GM19324 (cell line): Measurements from ENCODE around the gene DNAJC5.
"Not testable (repeated sequence)": the region's sequence is repeated elsewhere in the genome, so short reads cannot be mapped to it uniquely, and the experiment has no call there.

Source experiments
- ATAC-seq: cut with Tn5 transposase; IDR thresholded peaks from one replicate; pipeline ENCODE4 v1.9.1; 2021; ENCODE audit warnings: mild to moderate bottlenecking, moderate library complexity; ENCODE audit not compliant: unreplicated experiment, low FRiP score

DNAJC5 gene

DNA sequence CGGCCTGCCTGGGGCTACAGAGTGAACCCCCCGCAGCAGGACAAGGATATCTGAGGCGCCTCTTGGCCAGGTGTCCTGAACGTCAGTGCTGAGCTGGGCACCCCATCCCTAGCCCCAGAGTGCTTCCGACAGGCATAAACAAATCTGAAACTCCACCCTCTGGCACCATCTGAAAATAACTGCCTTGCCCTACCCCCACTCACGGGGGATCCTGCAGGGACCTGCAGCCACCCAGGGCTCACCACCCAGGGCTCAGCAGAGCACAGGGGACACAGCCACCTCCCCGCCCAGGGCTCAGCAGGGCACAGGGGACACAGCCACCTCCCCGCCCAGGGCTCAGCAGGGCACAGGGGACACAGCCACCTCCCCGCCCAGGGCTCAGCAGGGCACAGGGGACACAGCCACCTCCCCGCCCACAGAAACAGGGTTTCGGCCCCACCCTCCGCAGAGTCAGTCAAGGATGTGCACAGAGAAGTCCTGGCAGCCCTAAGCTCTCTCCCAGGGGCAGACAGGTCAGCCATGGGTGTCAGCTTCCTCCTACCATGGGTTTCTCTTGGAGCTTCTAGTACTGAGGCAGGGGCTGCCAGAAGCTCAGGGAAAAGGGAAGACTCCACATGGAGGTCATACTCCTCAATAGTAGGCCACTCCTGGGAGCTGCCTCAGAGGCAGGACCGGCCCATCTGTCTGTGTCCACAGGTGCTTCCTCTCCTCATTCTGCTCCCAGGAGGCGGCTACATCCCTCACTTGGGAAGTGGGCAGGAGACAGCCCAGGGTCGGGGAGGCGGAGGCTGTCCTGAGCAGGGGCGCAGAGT lies 56.7 kb downstream of the DNAJC5 start:
- ATAC-seq: no peak

DNA sequence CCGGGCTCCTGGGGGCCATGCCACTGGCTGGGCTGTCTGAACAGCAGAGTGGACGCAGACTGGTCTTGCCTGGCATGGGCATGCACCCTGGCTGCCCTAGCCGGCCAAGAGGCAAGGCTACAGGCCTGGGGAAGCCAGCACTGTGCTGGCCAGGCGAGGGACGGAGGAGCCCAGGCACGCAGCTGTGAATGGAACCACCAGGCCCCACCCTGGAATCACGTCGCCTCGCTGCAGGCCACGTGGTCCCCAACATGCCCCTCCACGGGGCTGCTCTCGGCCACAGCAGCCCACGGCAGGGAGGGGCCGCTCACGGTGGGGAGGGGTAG lies 57.2 kb downstream of the DNAJC5 start:
- ATAC-seq: no peak

DNA sequence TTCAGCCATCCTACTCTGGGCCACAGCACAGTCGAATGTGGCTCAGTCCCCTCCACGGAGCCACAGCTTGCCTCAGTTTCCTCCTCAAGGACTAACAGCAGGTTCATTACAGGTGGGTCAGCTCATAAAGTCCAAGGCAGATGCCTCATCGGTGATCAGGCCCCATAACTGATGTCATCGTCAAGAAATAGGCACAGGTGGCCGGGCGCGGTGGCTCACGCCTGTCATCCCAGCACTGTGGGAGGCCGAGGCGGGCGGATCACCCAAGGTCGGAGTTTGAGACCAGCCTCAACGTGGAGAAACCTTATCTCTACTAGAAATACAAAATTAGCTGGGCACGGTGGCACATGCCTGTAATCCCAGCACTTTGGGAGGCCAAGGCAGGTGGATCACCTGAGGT lies 57.8 kb downstream of the DNAJC5 start:
- no peak for ATAC-seq

DNA sequence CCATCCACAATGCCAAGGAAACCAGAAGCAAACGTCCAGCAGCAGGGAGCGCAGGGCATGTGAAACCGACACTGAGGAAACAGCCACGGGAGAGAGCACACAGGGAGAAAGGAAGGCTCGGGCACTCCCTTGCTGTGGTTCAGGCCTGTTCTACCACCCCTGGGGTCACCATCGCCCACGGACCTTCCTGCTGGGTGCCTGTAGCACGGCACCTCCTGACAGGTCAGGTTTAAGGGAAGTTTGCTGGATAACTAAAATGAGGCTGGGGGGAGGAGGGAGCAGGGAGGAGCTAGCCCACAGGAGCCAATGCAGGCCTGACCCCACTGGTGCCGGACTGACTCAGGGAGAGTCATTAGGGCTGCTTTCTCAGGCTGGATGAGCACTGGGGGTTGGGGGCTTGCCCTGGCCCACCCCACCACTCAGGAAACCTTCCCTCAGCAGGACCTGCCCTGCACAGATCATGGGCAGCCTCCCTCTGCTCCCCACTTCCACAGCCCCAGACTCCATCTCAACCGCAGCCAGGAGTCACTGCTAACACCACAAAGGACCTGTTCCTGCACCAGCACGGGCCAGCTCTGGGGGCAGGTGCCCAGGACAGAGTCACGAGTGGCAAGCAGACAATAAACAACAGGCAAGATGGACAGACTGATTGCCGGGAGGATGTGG lies 59.0 kb downstream of the DNAJC5 start:
- ATAC-seq: no peak

DNA sequence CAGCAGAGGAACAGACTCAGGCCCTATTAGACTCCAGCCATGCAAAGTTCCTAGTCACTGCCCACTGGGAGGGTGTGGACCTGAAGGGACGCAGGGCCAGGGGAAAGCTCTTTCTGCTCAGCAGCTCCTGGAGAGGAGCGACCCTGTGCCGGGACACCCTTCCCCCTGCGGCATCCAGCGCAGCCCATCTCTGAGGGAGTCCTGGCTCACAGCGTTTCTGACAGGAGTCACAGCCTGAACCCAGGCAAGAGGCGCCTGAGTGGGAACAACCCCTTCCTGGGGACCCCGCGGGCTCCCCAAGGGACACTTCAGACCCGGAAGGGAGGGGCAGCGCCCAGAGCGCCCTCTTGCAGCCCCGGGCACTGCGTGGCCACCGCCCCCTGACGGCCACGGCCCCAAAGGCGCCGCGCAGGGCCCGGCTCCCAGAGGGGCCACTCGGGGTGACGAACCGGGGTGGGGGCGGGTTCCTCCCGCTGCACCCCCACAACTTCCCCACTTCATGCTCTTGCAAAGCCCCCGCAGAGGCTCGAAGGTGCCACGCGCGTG lies 60.4 kb downstream of the DNAJC5 start:
- ATAC-seq: peak; percentile 4

DNA sequence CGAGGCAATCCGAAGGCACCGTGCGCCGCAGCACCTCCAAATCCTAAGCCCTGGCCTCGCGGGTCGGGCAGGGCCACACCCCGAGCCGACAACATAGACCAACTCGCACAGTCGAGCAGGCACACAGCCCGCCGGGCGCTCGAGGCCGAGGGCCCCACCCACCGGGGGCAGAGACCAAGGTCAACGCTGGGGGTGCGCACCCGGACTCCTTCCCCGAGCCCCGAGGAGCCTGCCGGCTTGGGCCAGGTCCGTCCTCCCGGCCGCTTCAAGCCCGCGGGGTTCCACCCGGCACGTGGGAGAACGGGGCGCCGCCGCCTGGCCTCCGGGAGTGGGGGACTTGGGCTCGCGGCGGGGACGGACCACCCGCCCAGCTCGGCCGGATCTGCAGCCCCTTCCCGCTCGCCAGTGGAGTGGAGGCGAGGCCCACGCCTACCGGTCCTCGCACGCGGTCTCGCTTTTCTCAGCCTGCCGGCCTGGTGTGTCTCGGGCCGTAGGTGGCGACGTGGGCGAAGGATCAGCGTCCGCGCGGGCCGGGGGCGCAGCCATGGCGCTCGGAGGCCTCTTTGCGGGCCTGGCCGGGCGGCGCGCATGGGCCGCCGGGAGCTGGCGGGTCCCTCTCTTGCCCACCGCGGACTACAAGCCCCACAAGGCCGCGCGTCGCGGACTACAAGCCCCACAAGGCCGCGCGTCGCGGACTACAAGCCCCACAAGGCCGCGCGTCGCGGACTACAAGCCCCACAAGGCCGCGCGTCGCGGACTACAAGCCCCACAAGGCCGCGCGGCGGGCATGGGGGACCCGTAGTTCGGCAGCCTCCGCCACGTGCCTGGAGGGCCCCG lies 61.1 kb downstream of the DNAJC5 start, which contains the start of gene UCKL1:
Gene UCKL1 (minus strand): TSS at position 590 of the 837 bp plus-strand sequence. CDS start 44 bp downstream, at position 546.
- peak; percentile 75 for ATAC-seq

DNA sequence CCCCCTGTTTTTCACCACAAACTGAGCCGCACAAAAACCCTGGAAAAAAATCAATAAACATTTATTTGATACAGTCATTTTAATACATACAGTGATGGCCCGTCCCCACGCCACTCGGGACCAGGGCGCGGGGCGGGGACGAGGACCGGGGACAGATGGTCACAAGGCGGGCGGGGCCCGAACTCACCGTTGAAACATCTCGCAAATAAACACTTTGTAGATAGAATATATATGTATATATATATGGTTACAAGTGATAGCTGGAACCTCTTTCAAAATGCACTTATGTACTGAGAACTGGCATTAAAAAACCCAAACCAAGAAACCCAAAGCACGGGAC lies 61.7 kb downstream of the DNAJC5 start:
- no peak for ATAC-seq

DNA sequence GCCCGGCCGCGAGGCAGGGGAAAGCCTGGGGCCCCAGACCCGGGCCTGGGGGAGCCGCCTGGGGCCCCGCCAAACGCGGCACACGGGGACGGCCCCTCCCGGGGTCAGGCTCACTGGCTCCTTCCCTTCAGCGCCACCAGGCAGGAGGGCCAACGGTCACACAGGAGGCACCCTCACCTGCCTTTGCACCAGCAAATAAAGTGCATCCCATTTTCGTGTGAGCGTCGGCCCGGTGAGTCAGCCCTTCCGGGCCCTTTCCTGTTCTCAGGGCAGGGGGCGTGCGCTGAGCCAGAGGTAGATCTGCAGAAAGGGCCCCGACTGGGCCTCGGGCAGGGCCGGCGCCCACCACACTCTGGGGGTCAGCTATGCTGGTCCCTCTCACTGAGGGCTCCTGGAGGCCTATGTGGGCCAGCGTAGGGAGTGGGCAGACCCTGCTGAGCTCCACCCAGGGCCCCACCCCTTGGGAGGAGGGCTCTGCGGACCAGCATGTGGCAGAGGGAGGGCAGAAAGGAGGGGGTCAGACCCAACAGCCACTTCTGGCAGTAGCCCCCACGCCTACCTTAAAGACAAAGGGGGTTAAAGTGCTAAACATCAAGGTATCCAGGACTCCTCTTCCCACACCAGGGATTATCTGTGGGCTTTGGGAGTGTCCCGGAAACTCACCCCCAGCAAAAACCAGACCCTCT lies 62.2 kb downstream of the DNAJC5 start:
- ATAC-seq: peak; percentile 30

DNA sequence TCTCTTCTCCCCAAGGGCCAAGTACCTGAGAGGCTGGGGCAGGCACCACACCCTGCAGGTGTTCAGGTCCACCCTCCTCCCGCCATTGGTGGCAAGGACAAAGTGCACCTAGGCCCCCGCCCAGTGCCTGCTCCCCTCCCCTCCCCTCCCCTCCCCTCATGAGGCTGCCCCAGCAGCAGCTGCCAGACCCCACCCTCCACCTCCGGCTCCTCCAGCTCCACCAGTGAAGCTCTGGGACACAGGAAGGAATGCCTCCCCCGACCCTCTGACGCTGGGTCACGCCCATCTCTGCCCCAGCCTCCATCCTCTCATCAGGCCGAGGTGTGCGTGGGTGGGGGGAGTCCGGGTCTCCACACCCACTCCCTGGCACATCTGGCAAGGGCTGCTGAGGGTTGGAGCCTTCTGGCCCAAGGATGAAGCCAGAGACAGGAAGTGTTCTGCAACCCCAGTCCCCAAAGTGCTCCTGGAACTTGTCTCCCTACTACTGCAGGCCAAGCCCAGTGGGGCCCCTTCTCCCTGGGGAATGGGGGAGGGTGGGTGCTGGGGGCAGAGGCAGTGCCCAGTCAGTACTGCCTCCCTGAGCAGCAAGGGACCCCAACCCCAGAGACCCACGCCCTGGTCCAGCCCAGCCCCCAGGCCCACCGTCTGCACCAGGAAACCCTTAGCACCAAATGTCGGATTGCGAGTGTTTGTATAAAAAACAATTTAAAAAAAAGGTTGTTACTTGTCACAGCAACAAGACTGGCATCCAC lies 62.9 kb downstream of the DNAJC5 start:
- ATAC-seq: no peak

DNA sequence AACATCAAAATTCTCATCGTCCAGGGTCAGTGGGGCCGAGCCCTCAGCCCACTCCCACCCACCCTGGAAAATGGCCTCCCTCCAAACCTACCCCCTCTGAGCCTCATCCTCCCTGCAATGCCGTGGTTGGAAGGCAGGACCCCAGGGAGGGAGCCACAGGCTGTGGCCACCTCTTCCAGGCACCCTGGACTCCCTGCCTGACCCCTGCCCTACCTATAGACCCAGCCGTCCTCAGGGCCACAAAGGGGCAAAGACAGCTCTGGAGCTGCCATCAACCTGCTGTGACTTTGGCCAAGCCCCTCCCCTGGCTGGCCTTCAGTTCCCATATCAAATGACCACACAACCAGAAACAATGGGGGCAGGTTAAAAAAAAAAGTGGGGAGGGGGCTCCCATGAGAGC lies 63.5 kb downstream of the DNAJC5 start:
- no peak for ATAC-seq

DNA sequence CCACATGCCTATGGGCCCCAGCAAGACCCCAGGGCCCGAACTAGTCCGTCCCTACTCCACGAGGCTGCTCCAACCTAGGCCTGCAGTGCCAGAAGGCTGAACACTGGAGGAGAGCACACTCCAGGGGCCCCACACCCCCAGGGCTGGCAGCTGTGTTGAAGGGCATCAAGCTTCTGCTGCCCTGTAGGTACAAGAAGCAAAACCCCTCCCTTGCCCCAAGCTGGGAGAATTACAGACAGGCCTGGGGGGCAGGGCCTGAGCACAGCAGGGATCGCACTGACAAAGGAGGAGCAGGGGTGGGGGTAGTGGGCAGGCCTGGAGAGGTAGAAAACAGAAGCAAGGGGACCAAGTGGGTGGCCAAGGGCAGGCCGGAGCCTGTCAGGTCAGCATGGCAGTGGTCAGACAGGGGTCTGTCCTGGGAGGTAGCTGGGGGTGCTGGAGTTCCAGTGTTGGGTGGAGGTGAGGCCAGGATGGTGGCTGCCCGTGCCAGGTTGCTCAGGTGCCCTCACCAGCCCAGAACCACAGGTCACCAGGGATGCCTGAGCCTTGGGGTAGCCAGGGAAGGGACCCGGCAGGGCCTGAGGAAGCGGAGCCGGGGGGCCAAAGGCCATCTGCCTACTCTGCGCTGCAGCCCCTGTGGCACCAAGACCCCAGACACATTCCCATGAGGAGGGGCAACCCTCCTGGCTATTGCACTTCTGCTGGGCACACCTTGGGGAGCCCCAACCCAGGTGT lies 64.2 kb downstream of the DNAJC5 start:
- ATAC-seq: no peak

DNA sequence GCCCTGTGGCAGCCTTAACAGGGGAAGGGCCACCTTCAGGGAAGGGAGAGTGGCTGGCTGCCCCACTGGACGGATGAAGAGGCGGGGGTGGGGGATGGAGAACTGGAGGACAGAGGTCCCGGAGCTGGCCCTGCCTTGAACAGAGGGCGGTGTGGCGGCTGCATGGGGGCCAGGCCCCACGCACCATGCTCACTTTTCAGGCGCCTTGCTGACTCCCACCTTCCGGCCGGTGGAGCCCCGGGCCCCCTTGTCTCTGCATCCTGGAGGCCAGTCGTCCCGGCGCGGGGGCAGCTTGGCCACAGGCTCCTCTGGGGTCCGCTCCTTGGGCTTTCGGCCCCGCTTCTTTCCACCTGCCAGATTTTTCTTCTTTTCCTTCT lies 64.8 kb downstream of the DNAJC5 start:
- no peak for ATAC-seq

DNA sequence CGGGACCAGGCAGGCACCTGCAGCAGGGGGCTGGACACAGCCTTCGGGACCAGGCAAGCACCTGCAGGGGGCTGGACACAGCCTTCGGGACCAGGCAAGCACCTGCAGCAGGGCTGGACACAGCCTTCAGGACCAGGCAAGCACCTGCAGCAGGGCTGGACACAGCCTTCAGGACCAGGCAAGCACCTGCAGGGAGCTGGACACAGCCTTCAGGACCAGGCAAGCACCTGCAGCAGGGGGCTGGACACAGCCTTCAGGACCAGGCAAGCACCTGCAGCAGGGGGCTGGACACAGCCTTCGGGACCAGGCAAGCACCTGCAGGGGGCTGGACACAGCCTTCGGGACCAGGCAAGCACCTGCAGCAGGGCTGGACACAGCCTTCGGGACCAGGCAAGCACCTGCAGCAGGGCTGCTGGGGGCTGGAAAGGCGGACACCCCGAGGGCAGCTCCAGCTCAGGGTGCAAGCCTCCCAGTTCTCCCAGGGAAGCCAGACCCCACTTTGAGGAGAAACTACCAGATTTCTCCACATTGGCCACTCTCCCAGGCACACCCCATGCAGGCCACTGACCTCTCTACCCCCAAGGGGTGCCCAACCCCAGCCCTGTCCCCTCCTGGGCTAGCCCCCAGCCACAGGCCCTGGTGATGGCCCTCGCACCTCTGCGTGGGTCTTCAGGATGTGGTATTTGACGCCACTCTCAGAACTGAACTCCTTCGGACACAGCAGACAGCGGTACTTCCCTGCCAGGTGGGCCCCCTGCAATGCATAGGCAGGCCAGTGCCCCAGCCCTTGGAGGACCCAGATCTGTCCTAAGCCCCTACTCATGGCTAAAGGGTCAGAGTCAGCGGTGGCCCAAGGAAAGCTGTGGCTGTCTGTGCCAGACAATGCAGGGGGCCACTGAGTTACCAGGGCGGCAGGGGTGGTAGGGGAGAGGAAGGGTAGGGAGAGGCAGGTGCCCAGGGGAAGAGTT lies 66.0 kb downstream of the DNAJC5 start:
- ATAC-seq: not testable (repeated sequence)

DNA sequence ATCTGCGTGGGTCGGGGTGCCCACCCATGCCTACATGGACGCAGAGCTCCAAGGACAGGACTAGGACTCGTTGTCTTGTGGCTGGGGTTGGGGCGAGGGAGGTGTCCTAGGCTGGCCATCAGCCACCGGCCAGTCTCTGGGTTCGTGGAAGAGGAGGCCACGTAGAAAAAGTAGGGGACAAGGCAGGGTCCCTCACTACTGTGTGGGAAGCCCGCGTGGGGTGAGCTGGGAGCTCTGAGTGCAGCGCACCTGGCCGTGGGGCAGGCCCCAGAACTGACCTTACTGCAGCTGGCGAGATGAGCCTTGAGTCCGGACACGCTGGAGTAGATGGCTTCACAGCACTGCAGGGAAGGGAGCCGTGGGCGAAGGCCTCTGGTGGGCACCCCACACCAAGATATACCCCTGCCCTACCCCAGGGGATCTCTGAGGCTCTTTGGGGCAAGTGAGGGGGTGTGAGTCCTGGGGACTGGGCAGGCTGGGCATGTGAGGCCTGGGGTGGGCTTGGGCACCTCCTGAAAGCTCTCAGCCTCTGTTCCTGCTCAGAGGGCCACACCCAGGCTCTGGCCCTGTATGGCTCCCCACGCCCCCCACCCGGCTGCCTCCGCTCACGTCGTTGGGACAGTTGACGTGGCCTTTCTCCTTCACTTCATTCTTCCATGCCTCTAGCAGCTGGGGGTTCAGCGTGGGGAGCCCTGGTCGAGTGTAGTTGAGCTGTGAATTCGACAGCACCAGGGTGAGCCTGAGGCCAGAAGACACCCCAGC lies 66.9 kb downstream of the DNAJC5 start:
- no peak for ATAC-seq

DNA sequence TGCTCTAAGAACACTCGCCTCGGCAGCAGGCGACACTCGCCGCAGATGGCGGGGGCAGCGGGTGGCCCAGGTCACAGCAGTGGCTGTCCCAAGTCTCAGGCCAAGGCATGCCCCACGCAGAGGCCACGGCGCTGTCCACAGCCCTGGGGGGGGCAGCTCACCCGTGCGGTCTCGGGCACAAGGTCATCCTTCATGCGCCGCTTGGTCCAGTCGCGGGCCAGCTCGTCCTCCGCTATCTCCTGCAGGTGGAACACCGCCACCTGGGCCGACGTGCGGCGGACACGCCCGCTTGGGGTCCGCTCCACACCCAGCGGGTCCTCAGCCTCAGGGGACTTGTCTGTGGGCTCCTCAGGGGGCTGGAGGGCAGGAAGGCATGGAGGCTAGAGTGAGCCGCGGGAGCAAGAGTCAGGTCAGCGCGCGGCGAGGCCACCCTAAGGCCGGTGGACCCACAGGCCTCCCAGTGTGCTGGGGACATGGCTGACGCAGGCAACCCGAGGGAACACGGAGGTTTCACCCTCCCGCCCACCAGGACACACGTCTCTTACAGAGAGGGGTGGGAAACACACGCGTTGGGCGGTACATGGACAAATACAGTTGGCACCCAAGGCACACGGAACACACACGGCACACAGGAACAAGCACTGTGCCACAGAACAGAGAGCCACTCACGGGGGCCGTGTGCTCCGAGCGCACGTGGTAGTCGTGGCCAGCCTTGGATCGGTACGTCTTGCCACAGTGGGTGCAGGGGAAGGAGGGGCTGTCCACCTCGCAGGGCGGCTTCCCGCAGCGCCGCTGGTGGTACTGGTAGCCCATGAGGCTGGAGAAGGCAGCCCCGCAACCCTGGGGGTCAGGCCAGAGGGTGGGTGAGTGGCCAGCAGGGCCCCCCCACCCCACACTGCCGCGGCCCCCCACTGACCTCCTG lies 67.8 kb downstream of the DNAJC5 start:
- no peak for ATAC-seq

DNA sequence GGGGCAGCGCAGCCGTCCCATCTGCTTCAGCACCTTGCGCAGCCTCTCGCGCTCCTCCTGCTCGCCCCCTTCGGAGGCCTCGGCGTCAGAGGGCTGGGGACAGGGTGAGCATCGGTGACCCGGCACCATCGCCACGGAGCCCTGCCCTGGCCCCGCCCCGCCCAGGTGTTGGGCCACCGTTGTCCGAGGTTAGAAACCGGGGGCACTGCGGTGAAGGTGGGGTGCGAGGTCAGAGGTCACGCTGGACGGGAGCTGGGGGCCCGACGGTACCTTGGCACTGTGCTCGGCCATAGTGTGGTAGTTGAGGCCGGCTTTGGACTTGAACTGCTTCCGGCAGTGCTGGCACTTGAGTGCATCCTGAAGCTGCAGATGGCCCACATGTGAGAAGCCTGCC lies 68.4 kb downstream of the DNAJC5 start:
- ATAC-seq: no peak
